Kidney tubule cell (primary cell): ENCODE data around the gene NR1D1.
"Not testable (repeated sequence)": the region's sequence is repeated elsewhere in the genome, so short reads cannot be mapped to it uniquely, and the experiment has no call there.

ENCODE experiments used
- DNase-seq: peaks from one replicate; pipeline ENCODE4 v3.0.0-alpha.2; 2018; ENCODE audit warnings: low spot score

NR1D1 gene

GRCh38 chr17:40100419-40100668 lies at the start of gene NR1D1:
Gene NR1D1, minus strand, starts transcription at chr17:40100589. Its CDS starts 495 bp downstream, at chr17:40100094.
- no peak for DNase-seq

DNA sequence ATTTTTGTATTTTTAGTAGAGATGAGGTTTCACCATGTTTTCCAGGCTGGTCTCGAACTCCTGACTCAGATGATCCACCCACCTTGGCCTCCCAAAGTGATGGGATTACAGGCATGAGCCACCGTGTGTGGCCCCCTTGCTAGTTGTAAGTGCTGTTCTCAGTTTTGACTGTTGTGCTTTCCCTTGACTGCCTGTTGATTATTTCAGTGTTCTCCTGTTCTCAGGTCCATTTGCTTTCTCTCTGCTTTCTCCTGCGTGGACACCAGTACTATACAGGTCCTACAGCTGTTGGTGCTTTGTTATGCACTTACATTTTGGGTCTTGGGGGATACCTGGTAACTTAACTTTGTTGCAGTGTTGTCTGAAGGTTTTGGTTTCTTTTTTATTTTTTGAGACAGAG lies 48.1 kb upstream of the NR1D1 start:
- no peak for DNase-seq

DNA sequence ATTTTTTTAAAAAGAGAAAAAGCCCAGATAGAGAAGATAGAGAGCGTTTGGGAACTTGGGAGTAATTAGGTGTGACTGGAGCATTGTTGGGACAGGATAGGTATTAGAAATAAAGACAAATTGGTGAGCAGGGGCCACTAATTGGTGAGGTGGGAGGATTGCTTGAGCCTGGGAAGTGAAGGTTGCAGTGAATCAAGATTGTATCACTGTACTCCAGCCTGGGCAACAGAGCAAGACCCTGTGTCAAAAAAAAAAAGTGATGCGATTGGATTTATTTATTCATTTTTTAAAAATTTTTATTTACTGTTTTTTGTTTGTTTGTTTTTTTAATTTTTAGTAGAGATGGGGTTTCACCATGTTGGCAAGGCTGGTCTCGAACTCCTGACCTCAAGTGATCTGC lies 45.1 kb upstream of the NR1D1 start:
- DNase-seq, result no peak

- not testable (repeated sequence) for DNase-seq
Observed at GRCh38 chr17:40143166-40143565, 42.8 kb upstream of the NR1D1 start.

DNA sequence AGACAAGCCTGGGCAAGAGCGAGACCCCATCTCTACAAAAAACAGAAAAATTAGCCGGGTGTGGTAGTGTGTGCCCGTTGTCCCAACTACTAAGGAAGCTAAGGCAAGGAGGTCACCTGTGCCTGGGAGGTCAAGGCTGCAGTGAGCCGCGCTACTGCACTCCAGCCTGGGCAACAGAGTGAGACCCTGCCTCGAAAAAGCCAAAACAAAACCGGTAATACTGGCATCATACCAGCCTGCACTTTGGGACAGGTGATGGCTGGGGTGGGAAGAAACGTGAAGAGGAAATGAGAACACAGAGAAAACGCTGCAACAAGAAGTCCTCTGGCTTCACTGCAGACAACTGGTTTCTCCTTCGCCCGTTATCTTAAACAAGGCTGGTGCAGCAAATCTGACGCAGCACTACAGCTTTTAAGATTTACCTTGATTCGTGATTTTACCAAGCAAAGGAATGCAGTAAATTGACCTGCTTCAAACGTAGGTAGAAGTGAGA lies 39.2 kb upstream of the NR1D1 start:
- DNase-seq, result no peak

DNA sequence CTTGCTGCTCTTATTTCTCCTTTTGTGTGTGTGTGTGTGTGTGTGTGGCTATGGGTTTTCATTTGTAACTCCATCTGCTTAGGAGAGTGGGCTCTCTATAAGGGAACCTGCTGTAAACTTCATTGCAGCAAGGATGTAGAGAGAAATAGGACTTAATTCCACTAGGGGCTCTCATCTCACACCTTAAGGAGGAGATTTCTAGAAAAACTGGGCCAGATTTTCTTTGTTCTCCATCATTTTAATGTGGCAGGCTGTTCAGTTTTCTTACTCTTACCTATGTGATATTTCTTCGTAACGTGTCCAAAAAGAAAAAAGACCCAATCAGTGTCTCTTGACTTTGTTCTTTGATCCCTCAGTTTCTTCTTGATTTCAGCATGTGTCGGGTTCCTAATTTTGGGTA lies 35.4 kb upstream of the NR1D1 start:
- no peak for DNase-seq

DNA sequence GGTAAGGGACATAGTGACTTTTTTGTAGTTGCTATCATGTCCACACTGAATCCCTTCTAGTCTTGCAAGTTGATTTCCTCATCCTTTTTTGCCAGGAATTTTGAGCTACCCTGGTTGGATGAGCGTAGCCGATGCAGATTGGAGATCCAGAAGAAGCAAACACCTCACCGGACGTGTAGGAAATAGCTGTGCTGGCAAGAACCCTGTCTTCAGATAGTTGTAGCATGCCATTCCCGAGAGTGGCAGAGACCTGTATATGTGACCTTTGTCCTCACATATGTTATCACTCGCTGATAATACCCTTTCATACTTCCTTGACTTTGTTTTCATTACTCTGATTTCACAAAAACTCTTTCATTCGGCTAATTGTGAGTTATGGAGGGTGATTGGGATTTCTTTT lies 33.8 kb upstream of the NR1D1 start:
- DNase-seq, result no peak

DNA sequence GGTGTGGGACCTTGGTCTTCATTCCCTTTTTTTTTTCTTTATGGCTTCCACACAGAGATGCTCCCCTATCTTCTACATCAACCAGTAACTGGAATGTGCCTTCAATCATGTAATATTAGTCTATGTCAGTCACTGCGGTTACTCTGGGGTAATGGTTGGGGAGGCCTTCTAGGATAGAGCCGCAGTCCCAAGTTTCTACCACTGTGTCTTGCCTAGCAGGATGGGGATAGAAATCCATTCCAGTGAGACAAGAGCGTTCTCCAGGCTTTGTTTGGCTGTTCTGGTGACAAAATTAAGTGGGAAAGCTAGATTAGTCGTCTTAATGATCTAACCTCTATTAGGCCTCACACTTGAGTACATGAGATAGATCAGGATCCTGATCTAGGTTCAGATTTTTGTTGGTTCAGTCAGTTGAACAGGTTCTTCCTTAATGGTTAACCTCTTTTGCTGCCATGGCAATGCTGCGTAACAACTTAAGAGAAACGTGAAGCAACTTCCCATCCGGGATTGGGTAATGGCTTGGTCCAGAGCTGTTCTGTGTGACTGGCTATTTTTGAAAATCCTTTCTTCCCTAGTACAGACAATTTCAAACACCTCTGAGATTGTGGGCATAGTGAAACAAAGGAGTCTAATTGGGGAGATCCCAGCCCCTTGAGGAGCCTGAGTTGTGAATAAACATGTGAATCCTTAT lies 30.1 kb upstream of the NR1D1 start:
- peak; percentile 26 for DNase-seq

- DNase-seq, result no peak
Observed at GRCh38 chr17:40129498-40129897, 29.1 kb upstream of the NR1D1 start.

DNA sequence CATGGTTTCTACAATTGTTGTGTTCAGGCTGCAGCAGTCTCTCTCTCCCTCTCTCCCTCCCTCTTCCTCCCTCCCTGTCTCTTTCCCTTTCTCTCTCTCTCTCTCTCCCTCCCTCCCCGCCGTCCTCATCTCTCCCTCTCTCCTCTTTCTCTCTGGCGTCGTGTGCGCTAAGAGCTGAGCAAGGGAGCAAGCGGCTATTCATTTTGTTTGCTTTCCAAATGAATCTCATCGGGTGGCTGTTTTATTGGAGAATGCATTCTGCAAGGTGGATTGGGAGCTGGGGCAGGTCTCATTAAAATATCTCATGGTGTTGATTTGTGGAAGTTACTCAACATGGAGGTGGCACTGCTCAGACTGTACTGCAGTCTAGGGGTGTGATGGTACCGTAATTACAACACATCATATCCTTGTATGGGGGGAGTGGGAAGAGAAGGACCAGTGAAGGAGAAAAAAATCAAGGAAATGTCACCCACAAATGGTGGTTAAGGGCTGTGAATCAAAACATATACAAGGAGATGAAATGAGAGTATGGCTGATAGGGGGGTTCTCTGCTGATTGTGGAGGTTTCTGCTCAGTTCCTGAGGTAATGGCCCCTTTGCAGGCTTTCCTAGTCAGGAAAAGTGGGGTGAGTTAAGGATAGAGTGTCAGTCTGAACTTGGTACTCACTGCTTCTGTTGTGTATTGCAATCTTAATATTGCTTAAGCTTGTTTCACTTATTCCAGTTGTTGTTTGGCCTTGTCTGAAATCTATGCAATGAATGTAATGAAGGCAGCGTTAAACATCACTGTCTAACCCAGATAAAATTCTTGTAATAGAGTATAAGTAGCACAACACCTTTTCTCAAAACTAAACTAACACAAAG lies 24.1 kb upstream of the NR1D1 start:
- peak; percentile 37 for DNase-seq

DNA sequence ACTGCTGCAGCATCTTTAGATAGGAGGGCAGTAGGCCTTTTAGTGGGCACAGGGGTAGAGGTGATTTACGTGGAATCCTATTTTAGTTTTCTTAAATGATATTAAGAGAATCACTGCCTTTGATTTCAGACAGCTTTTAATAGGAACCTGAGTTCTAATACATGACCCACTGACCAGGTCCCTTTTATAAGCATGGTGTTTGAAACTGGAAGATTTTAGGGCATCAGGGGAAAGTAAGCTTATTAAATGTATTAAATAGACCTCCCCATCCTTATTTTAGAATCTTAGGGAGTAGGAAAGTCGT lies 23.4 kb upstream of the NR1D1 start:
- DNase-seq, result no peak

- DNase-seq, result peak; percentile 34
Observed at GRCh38 chr17:40122999-40123810, 22.8 kb upstream of the NR1D1 start.

DNA sequence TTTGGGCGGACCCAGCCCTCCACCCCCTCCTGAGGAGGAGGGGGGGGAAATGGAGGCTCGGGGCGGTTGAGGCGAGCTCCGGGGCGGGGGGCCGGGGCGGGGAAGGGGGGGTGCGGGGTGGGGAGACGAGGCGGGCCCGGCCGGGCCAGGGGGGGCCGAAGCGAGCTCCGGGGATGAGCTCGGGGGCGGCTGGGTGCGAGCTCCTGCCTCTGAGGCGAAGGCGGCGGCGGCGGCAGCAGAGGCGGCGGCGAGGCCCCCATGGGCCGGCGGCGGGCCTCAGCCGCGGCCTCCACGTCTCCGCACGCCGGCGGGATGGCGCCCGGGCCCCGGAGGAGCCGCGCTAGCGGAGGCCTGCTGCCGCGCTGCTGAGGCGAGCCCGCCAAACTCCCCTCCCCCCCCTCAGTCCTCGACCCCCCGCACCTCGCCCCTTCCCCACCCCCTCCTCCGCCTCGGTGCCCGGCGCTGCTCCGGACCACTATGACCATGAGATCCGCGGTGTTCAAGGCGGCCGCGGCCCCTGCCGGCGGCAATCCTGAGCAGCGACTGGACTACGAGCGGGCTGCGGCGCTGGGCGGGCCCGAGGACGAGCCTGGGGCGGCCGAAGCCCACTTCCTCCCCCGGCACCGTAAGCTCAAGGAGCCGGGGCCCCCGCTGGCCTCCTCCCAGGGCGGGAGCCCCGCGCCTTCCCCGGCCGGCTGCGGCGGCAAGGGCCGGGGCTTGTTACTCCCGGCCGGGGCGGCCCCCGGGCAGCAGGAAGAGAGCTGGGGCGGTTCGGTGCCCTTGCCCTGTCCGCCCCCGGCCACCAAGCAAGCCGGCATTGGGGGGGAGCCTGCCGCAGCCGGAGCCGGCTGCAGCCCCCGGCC lies 22.0 kb upstream of the NR1D1 start:
- peak; percentile 54 for DNase-seq

GRCh38 chr17:40121181-40122135 lies 21.1 kb upstream of the NR1D1 start, which contains the start of gene MSL1:
Gene MSL1, plus strand, starts transcription at chr17:40121971. Its CDS starts 642 bp downstream, at chr17:40122613.
- DNase-seq, result peak; percentile 81

GRCh38 chr17:40115101-40115436 lies 14.7 kb upstream of the NR1D1 start:
- no peak for DNase-seq

DNA sequence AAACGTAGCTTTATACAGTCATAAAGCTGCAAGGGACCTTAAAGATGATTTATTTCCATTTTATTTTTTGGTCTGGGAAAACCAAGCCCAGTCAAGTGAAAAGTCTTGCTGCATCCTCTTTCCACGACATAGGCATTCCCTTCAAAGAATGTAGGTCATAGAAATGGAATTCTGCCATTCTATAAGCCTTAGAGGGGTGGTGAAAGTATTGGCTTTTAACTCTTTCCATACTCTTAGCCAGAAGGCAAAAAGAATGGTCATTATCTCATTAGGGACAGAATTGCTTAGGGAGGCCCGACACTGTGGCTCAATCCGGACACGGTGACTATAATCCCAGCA lies 13.5 kb upstream of the NR1D1 start:
- DNase-seq, result no peak

- peak; percentile 95 for DNase-seq
Observed at GRCh38 chr17:40113110-40113906, 12.9 kb upstream of the NR1D1 start.

DNA sequence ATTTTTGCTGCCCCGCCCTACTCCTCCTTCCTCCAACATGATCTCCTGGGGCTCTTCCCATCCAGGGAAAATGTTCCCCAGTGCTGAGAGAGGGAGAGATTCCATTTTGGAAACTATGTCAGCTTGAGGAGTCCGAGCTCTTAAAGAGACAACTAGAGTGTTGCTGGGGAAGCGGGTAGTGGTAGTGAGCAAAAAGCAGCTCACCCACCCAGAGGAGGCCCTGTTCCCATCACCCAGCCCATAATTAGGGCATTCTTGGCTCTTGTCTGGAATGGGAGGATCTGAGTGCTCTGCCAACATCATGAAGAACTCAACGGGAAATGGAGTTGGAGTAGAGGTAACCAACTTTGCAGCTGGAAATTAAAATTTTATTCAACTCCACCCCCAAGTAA lies 12.3 kb upstream of the NR1D1 start:
- no peak for DNase-seq

- no peak for DNase-seq
Observed at GRCh38 chr17:40112191-40112711, 11.9 kb upstream of the NR1D1 start.
